NCI-H187 treated with DMSO at 0.1 percent for 48 hours (cell line): ENCODE measurements around the gene PLAGL2.
"Not testable (repeated sequence)": the region's sequence is repeated elsewhere in the genome, so short reads cannot be mapped to it uniquely, and the experiment has no call there.

Experiments used
- DNase-seq: peaks from one replicate; lab custom pipeline; 2025; lab: John Stamatoyannopoulos, UW

Gene PLAGL2

DNA sequence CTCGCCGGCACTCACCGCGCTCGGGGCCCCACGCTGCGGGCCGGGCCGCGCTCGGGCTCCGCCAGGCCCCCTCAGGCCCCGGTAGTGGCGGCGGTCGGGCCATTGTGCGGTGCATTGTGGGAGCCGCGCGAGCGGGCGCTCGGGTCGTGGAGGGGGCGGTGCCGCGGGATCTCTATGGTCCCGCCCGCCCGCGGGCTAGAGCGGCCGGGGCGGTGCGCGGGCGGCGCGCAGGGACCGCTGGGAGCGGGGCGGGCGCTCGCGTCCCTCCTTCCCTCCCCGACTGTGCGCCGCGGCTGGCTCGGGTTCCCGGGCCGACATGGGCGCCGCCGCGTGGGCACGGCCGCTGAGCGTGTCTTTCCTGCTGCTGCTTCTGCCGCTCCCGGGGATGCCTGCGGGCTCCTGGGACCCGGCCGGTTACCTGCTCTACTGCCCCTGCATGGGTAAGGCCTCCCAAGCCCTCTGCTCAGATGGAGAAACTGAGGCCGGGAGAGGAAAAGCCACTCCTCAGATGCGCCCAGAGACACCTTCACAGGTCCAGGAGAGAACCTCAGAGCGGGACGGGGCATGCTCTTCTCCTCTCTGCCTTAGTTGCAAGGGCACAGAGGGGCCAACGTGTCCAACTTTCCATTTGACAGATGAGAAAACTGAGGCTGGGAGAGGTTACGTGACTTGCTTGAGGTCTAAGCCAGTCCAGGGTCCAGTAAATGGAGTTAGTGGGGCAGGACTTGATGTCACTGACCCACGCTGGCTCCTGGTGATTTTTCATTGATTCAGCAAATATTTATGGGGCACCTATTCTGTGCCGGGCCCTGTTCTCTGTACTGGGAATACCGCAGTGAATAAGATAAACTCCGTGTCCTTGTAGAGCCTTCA lies at the start of gene PLAGL2, which contains the start of gene POFUT1:
PLAGL2 (minus strand) TSS at position 118 of the 873 bp plus-strand sequence. CDS start 5,565 bp downstream, outside the sequence.
POFUT1 (plus strand) TSS at position 255 of the 873 bp plus-strand sequence; CDS start at position 317, 62 bp downstream.
- no peak for DNase-seq

- DNase-seq, result no peak
These were observed 44.6 kb upstream of the PLAGL2 start for GRCh38 chr20:32252189-32252588.

DNA sequence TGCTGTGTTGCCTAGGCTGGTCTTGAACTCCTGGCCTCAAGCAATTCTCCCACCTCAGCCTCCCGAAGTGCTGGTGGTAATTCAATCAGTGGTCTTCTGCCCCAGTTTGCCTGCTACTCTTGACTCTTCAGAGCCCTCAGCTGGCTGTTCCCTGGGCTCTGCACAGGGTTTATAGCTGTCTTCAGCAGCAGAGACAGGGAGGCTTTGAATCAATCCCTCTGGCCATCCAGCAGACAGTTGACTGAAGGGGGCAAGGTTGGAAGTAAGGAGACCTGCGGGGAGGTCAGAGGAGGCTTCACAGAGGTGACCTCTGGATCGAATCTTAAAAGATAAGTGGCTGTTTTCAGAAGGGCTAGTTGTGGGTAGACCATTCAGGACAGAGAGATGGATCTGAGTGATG lies 43.9 kb upstream of the PLAGL2 start:
- no peak for DNase-seq

GRCh38 chr20:32249030-32249738 lies 41.6 kb upstream of the PLAGL2 start:
- DNase-seq, result no peak

GRCh38 chr20:32248043-32248442 lies 40.5 kb upstream of the PLAGL2 start:
- DNase-seq, result no peak

DNA sequence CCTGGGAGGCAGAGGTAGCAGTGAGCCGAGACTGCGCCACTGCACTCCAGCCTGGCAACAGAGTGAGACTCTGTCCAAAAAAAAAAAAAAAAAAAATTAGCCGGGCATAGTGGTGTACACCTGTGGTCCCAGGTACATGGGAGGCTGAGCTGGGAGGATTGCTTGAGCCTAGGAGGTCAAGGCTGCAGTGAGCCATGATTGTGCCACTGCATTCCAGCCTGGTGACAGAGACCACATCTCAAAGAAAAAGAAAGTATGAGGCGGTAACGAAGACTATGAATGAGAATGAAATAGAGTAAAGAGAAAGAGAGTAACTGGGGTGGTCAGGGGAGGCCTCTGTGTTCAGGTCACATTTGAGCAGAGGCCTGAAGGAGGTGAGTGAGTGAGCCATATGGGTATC lies 38.7 kb upstream of the PLAGL2 start:
- DNase-seq, result not testable (repeated sequence)

- no peak for DNase-seq
These were observed 37.4 kb upstream of the PLAGL2 start for GRCh38 chr20:32244959-32245358.

DNA sequence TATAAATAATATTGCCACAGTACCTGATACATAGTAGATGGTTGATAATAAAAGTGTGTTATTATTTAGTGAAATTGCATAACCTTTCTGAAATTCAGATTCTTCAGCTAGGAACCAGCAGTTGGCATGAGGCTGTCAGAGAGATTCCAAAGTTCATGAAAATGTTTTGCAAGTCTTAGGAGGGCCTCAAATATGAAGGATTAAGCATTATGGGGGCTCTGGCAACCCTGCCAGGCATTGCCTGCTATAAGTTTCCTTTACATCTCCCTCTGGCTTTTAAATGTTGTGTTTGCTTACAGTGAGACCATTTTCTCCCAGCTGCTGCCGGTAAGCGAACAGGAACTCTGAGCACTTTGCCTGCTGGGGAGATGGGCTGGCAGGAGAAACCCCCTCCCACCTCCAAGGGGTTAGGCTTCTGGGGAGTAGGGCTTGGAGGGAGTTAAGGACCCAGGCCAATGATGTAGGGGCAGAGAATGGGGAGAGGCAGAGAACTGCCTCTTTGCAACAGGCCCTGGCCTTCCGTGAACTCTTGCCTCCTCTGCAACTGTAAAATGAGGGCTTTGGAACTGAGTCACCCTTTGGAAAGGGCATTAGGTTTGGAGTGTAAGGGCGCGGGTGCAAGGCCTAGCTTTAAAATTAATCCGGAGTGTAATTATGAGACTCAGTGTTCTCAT lies 36.7 kb upstream of the PLAGL2 start:
- DNase-seq, result no peak

GRCh38 chr20:32241807-32242206 lies 34.3 kb upstream of the PLAGL2 start:
- no peak for DNase-seq

GRCh38 chr20:32240205-32240604 lies 32.7 kb upstream of the PLAGL2 start:
- DNase-seq, result no peak

DNA sequence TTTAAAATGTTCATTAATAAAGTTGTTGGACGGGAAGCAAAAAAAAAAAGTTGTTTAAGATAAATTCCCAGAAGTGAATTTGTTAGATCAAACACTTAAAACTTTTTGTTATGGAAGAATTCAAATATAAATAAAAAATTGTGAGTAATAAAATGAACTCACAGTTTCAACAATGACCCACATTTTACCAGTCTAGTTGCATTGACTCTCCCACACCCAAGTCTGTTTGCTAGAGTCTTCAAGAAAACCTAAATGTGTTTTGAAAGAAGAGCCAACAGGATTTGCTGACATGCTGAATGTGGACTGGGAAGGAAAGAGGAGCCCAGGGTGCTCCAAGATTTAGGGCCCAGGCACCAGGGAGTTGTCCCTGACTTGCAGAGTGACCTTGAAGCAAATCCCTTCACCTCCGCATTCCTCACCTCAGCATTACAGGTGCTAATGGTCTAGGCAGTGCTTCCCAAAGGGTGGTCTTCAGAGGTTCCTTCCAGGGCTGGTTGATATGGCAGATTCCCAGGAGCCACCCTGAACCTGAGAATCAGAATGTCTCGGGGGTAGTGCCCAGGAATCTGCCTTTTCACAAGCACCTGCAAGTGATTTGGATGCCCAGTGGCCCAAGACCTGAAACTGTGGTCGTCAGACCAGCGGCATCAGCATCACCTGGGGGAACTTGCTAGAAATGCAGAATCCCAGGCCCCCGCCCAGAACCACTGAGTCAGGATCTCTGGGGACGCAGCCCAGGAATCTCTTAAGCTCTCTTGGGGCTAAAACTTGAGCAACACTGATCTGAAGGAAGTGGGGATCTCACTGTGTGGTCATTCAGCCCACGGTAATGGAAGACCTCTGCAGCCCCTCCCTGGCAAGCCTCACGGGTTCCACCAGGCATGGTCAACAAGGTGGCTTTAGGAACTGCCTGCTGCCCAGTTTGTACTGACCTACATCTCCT lies 31.2 kb upstream of the PLAGL2 start:
- DNase-seq, result no peak

GRCh38 chr20:32237419-32237818 lies 29.9 kb upstream of the PLAGL2 start:
- no peak for DNase-seq

GRCh38 chr20:32236819-32237218 lies 29.3 kb upstream of the PLAGL2 start:
- no peak for DNase-seq

GRCh38 chr20:32236048-32236533 lies 28.5 kb upstream of the PLAGL2 start:
- DNase-seq, result no peak

GRCh38 chr20:32235331-32236047 lies 27.9 kb upstream of the PLAGL2 start:
- DNase-seq, result no peak

- no peak for DNase-seq
These were observed 26.7 kb upstream of the PLAGL2 start for GRCh38 chr20:32234135-32234808.

DNA sequence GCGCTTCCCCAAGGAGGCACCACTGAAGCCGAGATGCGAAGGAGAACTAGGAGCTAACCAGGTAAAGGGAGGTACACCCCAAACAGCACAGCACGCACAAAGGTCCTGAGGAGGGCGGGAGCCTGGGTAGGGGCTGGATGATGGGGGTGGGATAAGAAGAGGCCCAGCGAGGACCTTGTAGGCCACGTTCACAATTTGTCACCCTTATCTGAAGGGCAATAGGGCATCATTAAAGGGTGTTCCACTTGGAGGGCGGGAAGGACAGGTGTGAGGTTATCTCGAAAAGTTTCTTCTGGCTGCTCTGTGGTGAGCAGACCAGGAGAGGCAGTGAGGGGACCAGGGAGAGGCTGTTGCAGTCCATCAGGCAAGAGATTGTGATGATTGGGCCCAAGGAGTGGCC lies 25.7 kb upstream of the PLAGL2 start:
- no peak for DNase-seq

DNA sequence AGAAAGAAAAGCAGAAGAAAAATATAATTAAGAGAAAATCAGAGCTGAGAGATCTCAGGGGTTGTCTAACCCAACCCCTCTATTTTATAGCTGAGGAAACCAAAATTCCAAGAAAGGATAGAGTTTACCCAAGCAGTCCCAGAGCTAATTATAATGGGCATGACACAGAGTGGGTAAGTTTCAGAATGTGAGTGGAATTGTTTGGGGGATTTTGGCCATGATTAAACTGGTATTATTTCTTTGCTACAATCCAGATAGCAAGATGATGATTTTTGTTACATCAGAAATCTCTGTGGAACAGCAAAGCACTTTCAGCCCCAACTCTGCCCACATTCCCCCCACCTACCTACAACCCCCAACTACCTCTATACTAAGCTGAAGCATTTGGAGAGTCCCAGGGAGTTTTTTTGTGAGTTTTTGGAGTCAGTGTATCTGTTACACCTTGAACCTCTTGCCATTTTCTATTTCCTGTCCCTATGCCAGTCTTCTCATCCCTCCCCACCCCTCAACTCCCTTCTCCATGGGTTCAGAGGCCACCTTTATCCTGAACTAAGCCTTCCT lies 24.9 kb upstream of the PLAGL2 start:
- no peak for DNase-seq

GRCh38 chr20:32231847-32232246 lies 24.3 kb upstream of the PLAGL2 start:
- no peak for DNase-seq

DNA sequence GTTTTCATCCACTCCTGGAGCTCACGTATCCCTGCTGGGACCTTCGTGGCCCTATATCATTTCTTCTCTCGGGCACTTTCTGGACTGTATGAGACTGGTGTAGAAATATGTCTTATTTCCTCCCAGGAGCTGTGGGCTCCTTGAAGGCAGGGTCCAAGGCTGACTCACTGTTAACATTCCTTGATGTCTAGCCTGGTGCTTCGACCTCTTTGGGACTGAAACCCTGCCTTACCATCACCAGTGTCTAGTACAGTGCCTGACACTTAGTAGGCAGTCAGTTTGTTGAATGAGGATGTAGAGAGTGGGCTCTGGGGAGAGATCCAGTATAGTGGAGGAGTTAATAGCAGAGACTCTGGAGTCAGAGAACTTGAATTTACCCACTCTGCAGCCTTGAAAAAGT lies 23.7 kb upstream of the PLAGL2 start:
- no peak for DNase-seq
